Thyroid gland (tissue), 4 donors: ENCODE results near the gene SCN1B.

ENCODE experiments used
- CTCF ChIP-seq, 6 experiments: fragments of 200-600 bp in 3 of 6; fragments of 450-650 bp in 3 of 6; sonication (generic) in 3 of 6; IDR thresholded peaks; one replicate each; pipeline ENCODE4 v1.5.1; 2016 to 2019; ENCODE audit warnings: antibody characterized with exemption in 6 of 6, mild to moderate bottlenecking in 2 of 6, inconsistent platforms in 1 of 6, moderate library complexity in 1 of 6
- POLR2A ChIP-seq, 2 donors: fragments of 450-650 bp; IDR thresholded peaks; one replicate each; pipeline ENCODE4 v1.6.1; 2017; ENCODE audit warnings: antibody characterized with exemption in 2 of 2, mild to moderate bottlenecking in 2 of 2, moderate library complexity in 1 of 2

- no peak for TF ChIP-seq CTCF (IDR thresholded peaks at IDR 0.05)
- TF ChIP-seq POLR2A (IDR thresholded peaks at IDR 0.05), result no peak
These were observed 6.2 kb upstream of the SCN1B start for GRCh38 chr19:35024095-35024494.
